CD4-positive, alpha-beta T cell treated with Interleukin-2 at 100 ng/mL for 4 hours (primary cell): ENCODE measurements around the gene KDM4C.
"Not testable (repeated sequence)": the region's sequence is repeated elsewhere in the genome, so short reads cannot be mapped to it uniquely, and the experiment has no call there.

Experiments used
- DNase-seq: peaks from one replicate; pipeline ENCODE4 v3.0.0-alpha.2; 2020; ENCODE audit warnings: low spot score

KDM4C gene

DNA sequence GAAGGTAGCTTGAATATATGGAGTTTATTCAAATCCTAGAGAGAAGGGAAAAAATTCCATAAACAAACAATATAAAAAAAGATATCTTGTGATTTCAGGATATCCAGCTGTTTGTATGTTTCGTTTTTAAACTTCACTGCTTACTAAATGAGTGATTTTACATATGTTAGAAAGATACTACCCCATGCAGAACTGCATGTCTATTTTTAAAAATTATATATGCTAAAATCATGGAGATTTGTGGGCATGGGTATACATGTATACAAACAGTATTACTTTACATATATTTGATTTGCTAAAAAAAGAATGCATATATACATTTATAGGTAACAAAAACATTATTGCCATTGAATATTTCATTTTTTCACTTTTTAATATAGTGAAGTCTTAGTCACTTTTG lies 178.3 kb downstream of the KDM4C start:
- no peak for DNase-seq

DNA sequence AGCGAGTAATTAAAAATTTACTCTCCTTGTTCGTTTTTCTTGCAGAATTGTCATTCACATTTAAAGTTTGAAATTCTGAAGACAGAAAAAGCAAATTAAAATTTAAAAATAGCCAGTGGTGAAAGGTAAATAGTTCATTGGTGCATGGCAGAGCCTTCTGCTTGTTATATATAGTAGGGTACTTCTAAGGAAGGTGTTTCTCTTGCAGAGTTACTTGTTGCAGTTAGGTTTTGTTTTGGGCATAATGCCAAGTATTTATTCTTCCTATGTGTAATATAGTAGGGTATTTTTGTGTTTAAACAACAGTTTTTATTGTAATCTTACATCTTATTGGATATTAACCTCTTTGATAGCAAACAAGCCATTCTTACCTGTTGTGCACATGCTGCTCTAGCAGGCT lies 179.4 kb downstream of the KDM4C start:
- DNase-seq = no peak

DNA sequence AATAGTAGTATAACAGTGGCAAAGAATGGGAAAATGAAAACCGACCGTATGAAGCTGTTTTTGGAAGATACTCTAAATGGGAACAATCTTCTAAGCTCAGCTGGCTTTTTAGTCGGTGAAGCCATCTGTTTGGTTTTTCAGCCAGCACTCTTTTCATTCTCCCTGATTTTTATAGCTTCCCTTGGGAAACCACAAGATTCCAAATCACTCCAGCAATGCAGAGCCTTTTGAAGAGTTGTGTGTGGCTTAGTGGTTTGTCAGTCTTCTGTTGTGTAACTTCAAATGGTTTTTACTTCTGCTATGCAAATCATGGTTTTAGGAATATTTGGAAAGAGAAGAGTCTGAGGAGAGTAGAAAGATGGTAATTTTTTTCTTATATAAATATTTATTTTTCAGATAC lies 180.7 kb downstream of the KDM4C start:
- DNase-seq = no peak

DNA sequence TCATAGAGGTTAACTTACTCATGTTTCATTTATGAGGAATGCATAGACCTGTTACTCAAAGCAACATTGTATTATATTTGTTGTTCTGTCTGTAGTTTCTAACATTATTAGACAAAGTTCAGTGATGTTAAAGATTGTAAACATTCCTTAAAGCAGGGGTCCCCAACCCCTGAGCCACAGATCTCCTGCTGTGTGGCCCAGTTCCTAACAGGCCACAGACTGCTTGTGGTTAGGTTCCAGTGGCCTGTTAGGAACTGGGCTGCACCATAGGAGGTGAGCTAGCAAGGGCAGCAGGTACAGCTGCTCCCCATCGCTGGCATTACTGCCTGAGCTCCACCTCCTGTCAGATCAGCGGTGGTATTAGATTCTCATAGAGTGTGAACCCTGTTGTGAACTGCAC lies 181.1 kb downstream of the KDM4C start:
- DNase-seq = no peak

DNA sequence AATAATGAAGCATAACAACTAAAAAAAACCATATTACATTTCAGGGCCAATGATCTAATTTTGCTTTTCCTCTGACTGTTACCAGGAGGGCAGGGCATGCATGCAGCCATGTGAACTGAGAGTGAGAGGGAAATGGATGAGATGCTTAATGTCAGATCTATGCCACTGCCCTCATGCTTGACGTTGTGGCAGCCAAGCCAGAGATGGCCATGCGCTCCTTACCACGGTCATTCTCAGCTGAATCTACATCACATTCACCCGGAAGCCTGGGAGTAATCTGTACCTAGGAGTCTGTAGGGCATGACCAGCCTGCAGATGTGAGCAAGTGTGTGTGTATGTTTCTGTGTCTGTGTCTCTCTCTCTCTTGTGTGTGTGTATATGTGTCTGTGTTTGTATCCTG lies 183.7 kb downstream of the KDM4C start:
- no peak for DNase-seq

DNA sequence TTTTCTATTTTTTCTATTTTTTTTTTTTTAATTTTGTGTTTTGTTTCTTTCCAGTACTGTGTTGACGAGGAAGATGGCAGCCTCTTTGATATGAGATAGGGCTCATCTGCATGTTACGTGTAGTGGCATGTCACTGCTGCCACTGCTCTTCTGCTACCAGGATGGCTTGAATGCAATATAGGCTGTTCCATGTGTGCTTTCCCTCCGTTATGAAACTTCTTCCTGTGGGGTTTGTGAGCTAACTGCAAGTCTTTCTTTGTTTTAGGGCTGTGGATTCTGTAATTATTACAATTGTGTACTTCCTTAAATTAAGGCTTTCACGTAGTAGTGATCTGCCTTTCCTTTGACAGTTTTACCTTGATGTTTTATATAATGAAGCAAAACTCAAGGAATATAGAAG lies 184.6 kb downstream of the KDM4C start:
- no peak for DNase-seq

DNA sequence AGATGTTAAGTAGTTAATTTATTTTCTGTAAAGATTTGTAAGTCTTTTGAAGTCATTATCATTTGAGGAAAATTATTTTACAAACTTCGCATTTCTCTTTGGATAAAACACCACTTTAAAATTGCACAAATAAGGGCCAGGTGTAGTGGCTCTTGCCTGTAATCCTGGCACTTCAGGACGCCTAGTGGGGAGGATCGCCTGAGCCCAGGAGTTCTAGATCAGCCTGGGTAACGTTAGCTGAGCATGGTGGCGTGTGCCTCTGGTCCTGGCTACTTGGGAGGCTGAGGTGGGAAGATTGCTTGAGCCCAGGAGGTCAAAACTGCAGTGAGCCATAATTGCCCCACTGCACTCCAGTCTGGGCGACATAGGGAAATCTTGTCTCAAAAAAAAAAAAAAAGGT lies 185.5 kb downstream of the KDM4C start:
- DNase-seq = no peak

DNA sequence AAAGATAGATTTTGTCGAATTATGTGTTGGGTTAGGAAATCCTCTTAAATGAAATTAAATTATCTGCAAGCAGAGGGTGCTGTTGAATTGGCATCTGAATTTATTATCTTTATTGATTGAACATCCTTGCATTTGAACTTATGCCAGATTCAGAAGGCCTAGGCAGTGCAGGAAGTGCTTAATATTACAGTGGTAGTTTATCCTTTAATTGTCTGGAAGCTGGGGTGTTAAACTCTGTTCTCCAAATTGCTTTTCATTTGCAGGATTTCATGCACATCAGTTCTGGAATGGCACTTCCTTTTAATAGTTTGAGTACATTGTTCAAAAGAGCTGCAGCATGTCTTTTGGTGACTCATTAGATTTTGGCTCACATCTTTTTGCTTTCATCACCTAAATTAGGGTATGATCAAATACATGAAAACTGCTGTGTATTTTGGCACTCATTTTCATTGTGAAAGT lies 186.3 kb downstream of the KDM4C start:
- no peak for DNase-seq

DNA sequence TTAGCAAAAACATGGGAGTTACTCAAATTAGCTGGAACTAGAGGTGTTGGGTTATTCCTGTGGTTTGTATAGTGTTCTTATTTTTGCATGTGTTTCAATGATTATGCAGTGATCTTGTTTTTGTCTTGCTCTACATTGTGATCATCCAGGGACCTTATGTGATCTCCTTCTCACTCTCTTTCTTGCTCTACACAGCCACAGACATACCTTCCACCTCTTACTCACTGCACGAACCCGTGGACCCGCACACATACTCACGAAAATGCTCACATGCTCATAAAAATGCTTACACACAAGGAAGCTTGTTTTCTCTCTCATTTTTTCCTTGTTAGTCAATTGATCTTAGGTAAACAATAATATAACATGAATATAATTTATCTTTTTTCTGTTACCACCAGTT lies 187.1 kb downstream of the KDM4C start:
- no peak for DNase-seq

DNA sequence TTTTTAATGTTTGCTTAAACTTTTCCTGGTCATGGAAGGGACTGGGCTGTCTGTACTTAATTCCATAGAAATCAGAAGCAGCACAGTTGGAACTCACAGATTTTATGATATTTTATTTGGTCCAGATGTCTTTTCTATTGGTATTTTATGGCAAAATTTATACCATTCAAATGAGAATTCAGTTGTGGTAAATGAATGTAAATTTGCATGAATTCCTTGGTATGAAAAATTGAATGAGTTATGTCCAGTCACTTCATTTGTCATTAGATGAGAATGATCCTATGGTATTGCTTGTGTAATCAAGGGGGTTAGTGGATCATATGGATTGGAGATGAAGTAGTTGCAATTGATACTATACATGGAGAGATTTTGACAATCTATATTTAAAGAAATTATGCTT lies 188.0 kb downstream of the KDM4C start:
- DNase-seq = no peak

DNA sequence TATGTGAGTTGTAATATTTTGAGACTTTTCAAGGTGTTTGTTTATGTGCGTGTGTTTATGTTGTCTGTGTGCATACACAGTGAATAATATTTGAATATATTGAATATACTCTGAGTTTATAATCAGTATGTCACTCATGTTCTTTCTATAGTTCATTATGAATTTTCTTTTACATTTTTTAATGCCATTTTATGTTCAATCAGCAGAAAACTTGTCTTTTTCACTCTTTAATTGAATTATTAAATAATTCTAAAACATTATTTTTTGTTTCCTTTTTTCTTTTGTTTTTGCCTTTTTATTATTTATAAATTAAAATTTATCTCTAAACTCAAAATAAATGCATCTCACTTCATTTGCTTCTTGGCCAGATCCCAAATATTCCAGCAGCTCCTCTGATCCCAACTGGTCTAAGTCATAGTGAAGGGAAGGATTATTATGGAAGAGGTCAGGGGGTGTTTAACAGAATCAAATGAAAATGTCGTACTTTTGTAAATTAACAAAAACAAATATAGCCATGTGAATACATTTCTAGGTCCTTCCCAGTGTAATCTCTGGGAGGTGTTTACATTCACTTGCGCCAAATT lies 188.9 kb downstream of the KDM4C start:
- no peak for DNase-seq

DNA sequence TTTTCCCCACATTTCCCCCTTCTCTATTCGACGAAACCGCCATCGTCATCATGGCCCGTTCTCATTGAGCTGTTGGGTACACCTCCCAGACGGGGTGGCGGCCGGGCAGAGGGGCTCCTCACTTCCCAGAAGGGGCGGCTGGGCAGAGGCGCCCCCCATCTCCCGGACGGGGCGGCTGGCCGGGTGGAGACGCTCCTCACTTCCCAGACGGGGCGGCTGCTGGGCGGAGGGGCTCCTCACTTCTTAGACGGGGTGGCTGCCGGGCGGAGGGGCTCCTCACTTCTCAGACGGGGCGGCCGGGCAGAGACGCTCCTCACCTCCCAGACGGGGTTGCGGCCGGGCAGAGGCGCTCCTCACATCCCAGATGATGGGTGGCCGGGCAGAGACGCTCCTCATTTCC lies 191.1 kb downstream of the KDM4C start:
- DNase-seq = not testable (repeated sequence)

DNA sequence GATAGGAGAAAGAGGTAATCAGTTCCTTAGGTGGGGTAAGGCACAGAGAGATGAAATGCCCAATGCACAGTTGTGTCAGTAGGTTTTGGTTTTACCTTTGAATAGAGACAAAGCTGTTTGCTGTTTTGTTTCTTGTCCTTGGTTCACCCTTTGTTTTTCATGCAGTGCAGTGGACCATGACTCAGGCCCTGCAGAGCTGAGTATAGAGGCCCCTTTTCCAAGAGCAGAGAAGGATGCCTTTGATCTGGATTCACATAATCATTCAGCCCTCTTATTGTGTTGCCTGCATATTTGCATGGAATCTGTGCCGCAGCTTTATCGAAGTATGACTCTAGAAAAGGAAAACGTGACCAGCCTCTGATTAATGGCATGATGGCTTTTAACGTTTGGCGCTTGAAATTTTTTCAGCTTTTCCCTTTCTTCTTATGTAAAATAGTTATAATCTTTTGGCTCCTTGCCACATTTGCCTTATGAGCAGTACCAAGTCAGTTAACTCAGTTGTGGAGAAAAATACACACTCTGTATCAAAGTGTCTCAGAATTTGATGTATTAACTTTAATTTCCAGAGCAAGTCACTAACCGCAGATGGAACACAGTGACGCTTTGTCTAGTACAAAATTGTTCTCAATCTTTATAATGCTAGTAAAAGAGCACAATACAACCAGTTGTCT lies 197.6 kb downstream of the KDM4C start:
- peak; percentile 5 for DNase-seq

DNA sequence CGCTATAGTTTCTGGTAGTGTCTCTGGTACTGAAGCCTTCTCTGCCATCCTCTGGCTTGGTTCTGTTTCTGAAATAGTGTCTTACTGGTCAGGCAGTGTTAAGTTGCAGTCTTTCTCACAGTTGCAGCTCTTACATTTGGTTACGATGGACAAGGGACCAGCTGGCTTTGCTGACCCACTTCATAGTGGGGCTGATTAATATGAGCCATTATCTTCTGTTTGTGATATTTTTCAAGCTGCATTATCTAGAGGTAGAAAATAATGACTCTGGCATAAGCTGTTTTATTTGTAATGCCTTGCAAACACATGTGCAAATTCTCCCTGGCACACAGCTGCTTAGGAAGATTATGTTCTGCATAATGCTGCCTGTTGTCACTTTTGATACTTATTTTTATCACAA lies 199.1 kb downstream of the KDM4C start:
- DNase-seq = no peak

DNA sequence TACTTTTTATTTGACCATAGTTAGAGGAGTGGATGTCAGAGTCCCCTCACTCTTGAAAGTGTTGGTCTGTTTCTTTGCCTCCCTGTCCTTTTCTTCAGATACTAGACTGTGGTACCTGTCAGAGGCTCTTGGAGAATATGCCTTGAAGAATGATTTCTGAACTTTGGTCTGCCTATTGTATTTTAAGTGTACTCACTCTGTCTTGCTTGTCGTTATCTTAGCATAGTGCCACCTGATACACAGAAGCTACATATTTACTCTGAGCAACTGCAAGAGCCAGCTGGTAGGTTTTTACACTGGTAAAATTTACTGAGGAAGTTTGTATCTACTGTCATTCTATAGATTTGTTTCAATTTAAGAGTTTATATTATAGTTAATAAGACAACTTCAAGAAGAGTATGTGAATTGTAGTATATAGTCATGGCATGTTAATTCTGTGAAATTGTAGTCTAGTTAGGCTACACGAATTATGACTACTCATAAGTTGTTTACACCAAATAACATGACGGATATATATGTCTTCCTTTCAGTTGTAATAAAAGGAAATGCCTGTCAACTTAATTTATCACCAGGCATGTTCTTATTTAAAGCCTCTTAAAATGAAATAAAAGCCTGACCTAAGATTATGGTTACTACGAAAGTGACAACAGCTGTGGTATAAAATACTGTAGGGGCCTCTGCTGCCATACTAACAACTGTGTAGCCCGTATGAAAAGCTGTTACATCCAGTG lies 201.7 kb downstream of the KDM4C start:
- DNase-seq = no peak

DNA sequence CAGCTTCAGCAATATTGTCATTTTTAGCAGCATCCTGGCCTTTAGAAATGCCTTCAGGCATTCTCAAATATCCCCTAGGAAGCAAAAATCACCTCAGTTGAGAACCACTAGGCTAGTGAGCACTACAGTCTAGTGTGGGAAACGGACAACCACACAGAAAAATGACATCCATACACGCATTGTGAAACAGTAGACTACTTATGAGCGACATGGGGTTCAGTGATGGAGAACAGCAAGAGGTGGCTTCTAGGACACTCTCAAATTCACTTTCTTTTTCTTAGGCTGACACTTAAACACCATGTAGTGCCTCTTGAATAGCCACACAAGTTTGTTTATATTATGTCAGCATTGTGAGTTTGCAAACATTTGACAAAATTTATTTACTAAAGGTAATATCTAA lies 203.0 kb downstream of the KDM4C start:
- DNase-seq = no peak

DNA sequence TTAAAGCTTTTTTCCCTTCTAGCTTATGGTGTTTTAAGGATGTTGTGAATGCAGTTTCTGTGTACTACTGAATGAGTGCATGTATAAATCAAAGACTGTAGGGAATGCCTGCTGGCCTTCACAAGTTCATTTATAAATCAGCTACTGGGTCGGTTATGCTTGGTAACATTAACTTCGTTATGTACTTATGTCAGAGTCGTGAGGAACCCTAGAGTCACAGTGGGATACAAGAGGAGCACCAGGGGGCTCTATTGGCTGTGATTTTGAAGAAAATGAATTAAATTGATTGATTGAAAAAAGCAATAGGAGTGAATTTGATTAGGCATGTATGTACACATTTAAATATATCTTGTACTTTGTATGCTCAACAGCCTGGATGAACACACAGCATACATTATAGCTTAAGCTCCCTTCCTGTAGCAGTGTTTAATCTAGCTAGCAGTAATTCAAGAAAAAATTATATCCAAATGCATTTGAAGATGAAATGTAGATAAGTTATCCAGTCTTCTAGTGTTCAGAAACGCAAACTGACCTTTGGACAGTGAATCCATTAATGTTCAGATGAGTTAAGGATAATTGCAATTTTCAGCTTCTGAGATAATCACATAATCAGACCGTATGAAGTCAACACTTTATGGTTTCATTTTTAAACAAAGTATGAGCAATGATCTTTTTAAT lies 204.2 kb downstream of the KDM4C start:
- no peak for DNase-seq

DNA sequence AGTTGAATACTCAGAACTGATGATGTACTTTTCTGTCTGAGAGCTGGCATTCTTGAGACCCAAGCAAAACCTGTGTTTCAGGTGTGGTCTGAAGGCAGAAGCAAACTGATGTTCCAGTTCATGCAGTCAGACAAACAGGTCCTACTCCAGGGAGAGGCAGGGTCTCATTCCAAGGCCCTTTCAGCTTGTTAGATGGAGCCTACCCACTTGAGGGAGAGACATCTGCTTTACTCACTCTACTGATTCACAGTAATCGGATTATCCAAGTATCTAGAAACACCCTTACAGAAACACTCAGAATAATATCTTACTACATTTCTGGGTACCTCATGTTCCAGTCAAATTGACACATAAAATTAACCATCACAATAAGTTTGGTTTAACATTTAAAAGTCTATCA lies 207.8 kb downstream of the KDM4C start:
- no peak for DNase-seq

DNA sequence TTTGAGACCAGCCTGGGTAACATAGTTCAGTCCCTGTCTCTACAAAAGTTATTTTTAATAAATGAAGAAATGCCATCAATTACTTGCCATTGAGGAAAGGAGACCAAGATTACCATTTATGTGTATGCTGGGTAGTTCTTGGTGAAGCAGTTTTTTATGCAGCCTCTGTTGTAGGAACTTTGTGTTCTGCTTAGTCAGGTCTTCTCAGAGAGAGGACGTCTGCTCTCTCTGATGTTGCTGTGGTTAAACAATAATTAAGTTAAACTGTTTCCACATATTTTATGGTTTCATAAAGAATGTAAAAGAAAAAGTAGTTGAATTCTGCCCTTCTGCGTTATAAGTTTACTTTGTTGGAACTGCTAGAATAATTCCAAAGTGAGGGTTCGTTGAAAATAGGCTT lies 210.5 kb downstream of the KDM4C start:
- DNase-seq = no peak

DNA sequence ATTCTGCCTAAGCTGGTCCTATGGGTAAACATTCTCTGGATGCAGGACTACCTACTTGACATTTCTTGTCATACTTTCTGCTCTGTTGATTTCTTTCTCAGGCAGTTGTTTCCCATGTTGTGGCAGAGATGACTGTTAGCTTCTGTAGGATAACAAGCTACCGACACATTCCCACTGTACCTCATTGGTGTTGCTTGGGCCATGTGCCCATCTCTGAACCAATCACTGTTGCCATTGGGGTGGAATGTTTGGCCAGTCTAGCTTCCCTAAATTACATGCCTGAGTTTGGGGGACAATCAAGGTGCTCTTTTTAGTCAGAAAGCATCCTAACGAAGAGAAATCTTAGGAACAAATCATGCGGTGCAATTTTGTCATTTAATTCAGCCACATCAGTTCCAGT lies 212.0 kb downstream of the KDM4C start:
- no peak for DNase-seq

DNA sequence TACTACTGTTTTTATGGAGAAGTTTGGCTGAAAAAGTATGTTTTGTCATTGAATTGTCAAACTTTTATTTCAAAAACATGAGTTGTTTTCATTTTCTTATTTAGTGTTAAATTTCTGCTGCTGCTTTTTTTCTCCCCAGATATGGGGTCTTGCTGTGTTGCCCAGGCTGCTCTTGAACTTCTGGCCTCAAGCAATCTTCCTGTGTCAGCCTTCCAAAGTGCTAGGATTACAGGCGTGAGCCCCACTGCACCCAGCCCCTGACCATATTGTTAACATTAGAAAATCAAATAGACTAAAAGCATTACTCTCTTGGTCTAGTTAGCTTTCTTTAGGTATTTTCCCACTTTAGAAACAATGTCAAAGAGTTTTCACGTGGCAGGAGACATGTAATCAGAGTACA lies 215.3 kb downstream of the KDM4C start:
- DNase-seq = no peak

DNA sequence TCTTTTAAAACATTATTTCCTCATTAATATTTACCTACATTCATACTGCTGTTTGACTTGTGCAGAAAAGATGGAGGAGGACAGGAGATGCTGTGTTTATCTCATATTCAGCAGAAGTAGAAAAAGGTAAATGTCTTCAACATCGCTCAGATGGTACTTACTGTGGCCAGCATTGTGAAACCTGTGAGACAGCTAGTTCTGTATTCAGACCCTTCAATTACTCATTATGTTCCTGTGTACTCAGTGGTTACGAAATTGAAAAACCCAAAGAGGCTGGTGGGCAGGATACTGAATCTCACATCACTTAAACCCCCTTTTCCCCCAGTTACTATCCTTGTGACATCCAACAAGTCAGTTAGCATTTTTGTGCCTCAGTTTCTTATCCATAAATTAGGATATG lies 216.0 kb downstream of the KDM4C start:
- no peak for DNase-seq

DNA sequence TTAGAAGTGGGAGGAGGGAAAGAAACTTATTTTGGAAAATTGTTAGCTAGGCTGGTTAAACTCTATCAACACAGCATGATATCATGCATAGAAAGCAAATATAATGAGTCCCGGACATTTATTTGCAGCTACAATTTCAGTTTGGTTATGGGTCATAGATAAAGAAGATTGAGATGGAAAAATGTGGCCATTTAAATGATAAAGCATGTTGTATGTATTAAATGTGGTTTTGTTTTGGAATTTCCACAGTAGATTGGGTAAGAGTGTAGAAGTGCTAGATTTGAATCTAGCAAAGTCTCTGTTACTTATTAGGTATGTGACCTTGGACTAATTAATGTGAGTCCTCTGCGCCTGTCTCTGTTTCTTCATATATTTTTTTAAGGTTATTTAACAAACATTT lies 217.4 kb downstream of the KDM4C start:
- DNase-seq = no peak
